Mucosa of descending colon (tissue), 3 donors: ENCODE results near the gene KCNK5. TPM values are rescaled to one million over a fixed set of nuclear protein-coding genes. Genes with fewer than 3 reads are reported as not detected.
A peak's percentile ranks its signal among the peaks of the same experiment; 100 is the strongest.

Experiments used
- ATAC-seq: fragments of 200-7000 bp; cut with Tn5 transposase; one replicate; pipeline ENCODE4 v1.9.1; 2020; ENCODE audit warnings: mild to moderate bottlenecking, moderate library complexity
- DNase-seq, 3 donors: peaks; one replicate each; pipeline ENCODE4 v3.0.0-alpha.2; 2020
- H3K36me3 ChIP-seq: fragments of 200-600 bp; one replicate; pipeline ENCODE4 v1.8.0; 2021; ENCODE audit warnings: low read depth, mild to moderate bottlenecking
- H3K4me1 ChIP-seq: fragments of 200-600 bp; one replicate; pipeline ENCODE4 v1.8.0; 2021; ENCODE audit warnings: low read depth, mild to moderate bottlenecking
- H3K4me3 ChIP-seq: fragments of 200-600 bp; one replicate; pipeline ENCODE4 v1.8.0; 2021; ENCODE audit warnings: mild to moderate bottlenecking
- H3K9me3 ChIP-seq: fragments of 200-600 bp; one replicate; pipeline ENCODE4 v1.8.0; 2021; ENCODE audit warnings: mild to moderate bottlenecking
- intact Hi-C, 2 donors: fragments of 100-400 bp; cut with DNase I in 1 of 2; cut with micrococcal nuclease in 1 of 2; formaldehyde crosslinking; loops; one replicate each; pipeline versions ENCODE4 v1.11.0 to v1.11.1; 2022; cut with DNase I, micrococcal nuclease
- total RNA-seq, 3 donors: library from RNA; stranded (reverse); fragmentation: NEBNext Ultra II Directional in 2 of 3; extraction: Animal tissue kit (Norgen Biotek cat#: 25700) in 2 of 3; gene quantifications; one replicate each; pipeline versions ENCODE4 v1.2.1 to v1.2.4, GENCODE V29; 2021 to 2023
- TF ChIP-seq, protein P1 (sequence below): fragments of 200-600 bp; IDR thresholded peaks from one replicate; pipeline ENCODE4 v1.8.0; 2022; ENCODE audit warnings: antibody characterized with exemption, mild to moderate bottlenecking
- donor health status: DM: no; HTN: no; CAD: no; lungs with moderate emphysema.
- donor health status: DM: no; HTN: no; CAD: no.
- donor health status: DM: no; HTN: yes; CAD: no.

Gene KCNK5
- total RNA-seq, 3 donors from 2014 or later, result 33.6 to 69.8 (median 42.7) TPM

DNA sequence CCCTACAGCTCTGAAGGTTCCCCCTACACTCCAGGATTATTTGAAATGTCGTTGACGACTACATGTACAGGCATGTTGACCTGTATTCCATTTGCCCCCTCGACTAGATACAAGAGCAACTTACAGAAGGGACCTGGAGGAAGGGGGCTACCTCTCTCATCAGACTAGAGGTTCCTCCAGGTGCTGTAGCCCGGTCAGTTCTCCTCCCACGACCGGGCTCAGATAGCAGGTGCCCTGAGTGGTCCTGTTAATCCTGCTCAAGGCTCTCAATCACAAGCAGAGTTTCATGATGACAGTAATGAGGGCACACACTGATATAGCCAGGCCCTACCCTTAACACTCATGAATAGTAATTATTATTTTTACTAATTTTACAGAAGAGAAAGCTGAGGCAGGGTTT is 36.5 kb downstream of the KCNK5 start:
- peaks cover 3% of the 10 kb centered on the region for H3K36me3 ChIP-seq
- intact Hi-C loops, result no loop called here
- H3K4me1 ChIP-seq, result peaks cover 26% of the 10 kb centered on the region
- DNase-seq (no peak), ATAC-seq (no peak)
- H3K9me3 ChIP-seq, result no peaks in the 10 kb centered on the region
- TF ChIP-seq, protein P1, sequence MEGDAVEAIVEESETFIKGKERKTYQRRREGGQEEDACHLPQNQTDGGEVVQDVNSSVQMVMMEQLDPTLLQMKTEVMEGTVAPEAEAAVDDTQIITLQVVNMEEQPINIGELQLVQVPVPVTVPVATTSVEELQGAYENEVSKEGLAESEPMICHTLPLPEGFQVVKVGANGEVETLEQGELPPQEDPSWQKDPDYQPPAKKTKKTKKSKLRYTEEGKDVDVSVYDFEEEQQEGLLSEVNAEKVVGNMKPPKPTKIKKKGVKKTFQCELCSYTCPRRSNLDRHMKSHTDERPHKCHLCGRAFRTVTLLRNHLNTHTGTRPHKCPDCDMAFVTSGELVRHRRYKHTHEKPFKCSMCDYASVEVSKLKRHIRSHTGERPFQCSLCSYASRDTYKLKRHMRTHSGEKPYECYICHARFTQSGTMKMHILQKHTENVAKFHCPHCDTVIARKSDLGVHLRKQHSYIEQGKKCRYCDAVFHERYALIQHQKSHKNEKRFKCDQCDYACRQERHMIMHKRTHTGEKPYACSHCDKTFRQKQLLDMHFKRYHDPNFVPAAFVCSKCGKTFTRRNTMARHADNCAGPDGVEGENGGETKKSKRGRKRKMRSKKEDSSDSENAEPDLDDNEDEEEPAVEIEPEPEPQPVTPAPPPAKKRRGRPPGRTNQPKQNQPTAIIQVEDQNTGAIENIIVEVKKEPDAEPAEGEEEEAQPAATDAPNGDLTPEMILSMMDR, result no peak
- no peak overlapping the region for H3K4me3 ChIP-seq

DNA sequence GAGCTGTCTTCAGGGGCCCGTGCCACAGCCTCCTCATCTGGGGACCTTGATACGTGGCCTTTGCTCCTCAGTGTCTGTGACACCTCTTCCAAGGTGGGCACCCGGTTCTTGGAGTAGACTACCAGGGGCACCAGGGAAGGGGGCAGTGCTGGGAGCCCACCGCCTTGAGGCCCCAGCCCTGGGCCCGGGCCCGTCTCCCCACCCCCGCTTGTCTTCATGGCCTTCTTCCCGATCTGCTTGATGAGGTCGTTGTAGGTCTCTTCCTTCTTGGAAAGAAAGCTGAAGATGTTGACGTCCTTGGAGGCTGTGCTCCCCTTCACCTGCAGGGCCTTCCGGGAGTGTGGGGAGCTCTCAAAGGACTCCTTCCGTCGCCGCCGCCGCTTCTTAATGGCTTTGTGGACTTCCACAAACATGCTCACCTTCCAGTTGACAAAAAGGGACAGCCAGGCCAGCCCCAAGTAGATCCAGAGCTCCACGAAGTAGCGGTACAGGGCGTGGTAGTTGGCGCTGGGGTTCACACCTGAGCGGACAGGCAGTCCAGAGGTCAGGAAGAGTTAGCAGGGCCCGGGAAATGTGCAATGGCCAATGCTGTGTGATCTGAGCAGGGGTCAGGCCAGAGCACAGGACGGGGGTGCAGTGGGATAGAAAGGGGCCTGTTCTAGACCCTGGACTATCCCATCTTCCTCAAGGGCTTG is 37.9 kb downstream of the KCNK5 start:
- DNase-seq (peak in 1 of 3 donors; percentile 57), ATAC-seq (no peak)
- peaks cover 30% of the 10 kb centered on the region for H3K4me1 ChIP-seq
- H3K36me3 ChIP-seq, result peaks cover 3% of the 10 kb centered on the region
- no peak overlapping the region for H3K4me3 ChIP-seq
- H3K9me3 ChIP-seq, result no peaks in the 10 kb centered on the region
- TF ChIP-seq, protein P1, result no peak
- intact Hi-C loops, result no loop called here

DNA sequence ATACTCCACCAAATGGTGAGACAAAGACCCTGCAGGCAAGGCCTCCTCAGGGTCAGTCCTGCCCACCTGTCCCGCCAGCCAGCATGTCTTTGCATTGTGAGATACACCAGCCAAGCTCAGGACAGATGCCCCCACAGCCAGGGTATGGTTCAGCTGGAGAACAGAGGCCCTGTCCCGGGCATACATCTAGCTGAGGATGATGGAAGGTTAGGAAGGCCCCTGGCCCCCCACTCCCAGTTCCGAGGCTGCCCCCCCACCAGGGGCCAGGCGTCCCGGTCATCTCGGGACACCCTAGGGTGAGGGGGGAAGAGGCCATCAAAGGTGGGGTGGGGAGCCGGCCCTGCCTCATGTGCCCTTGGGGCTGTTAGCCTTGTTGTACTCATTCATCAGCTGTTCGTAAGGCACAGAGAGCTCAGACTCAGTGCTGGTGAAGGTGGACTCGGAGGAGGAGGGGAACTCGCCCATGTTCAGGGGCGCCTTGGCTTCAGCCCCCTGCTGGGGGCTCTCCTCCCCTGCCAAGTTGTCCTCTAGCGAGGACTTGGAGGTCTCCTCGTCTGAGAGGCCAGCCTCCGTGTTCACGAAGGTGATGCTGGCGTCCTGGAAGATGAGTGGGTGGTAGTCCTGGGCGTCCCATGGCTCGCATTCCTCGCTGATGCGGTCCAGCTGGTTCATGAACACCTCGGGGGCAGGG is 38.6 kb downstream of the KCNK5 start:
- H3K4me1 ChIP-seq, result peaks cover 36% of the 10 kb centered on the region
- ATAC-seq, result no peak
- intact Hi-C loops, result no loop called here
- H3K36me3 ChIP-seq, result peaks cover 3% of the 10 kb centered on the region
- peak in 1 of 3 donors; percentile 31 for DNase-seq
- no peak overlapping the region for H3K4me3 ChIP-seq
- no peaks in the 10 kb centered on the region for H3K9me3 ChIP-seq
- TF ChIP-seq, protein P1, result no peak

DNA sequence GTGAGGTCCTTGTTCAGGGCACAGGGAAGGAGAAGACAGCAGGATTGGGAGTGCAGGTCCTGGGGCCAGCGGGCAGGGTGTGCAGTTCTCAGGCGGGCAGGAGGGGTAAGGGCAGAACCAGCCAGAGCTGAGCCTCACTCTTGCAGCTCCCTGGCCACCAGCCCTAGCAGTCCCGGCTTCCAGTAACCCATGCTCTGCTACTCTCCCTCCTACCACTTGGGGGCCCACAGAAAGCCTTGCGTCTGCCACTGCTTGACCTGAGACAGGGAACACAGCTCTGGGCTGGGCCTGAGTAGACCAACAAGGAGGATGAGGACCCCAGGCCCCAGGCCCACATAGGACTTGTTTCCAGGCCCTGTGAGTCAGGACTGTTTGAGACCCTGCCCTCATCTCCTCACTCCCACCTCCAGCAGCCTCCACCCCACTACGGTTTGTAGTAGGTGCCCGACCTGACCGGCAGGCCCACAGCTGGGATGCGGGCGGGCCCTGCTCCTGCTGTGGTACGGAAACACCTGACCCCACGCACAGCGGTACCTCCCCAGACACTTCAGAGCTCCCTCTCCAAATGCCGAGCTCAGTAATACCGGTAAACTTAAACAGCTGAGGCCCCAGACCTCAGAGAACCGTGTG is 39.2 kb downstream of the KCNK5 start:
- Histone ChIP-seq H3K4me3 (no peak overlapping the region), H3K4me1 (peaks cover 36% of the 10 kb centered on the region), H3K9me3 (no peaks in the 10 kb centered on the region), H3K36me3 (no peaks in the 10 kb centered on the region)
- TF ChIP-seq, protein P1, result no peak
- intact Hi-C loops, result no loop called here
- DNase-seq (peak in 2 of 3 donors; percentile 71 to 72), ATAC-seq (peak; percentile 49)

DNA sequence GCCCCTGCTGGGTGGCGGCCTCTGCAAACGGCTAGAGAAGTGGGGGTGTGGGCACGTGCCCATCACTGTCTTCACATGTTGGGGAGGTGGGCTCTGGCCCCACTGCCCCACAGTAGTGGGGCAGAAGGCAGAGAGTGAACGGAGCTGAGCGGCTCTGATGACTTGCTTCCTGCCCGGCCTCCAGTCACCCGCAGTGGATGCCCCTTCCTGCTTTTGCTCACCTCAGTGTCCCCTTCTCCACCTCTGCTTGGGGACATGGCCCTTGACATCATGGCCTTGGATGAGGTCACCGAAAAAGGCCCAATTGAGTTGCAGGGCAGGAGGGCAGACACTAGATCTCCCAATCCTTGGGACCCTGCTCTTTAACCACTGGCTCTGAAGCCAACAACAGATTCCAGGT is 40.1 kb downstream of the KCNK5 start:
- no peak for ATAC-seq
- Histone ChIP-seq H3K4me3 (no peak overlapping the region), H3K36me3 (no peaks in the 10 kb centered on the region), H3K4me1 (peaks cover 37% of the 10 kb centered on the region), H3K9me3 (no peaks in the 10 kb centered on the region)
- TF ChIP-seq, protein P1, result no peak
- DNase-seq, result no peak
- intact Hi-C loops, result no loop called here
